Prostate gland (tissue), 2 donors: Measurements from ENCODE around the gene CENPP. TPM values are rescaled to one million over a fixed set of nuclear protein-coding genes. Genes with fewer than 3 reads are reported as not detected.

ENCODE experiments used
- DNase-seq: peaks from one replicate; pipeline ENCODE4 v3.0.0-alpha.2; 2019; ENCODE audit warnings: low spot score
- H3K27ac ChIP-seq, 2 donors: fragments of 200-600 bp; sonication (generic); 2 replicates each; pipeline ENCODE4 v1.5.1; 2017 to 2019
- H3K27me3 ChIP-seq: fragments of 200-600 bp; sonication (generic); replicated peaks from 2 replicates; pipeline ENCODE4 v1.5.1; 2019; ENCODE audit not compliant: insufficient read depth
- H3K36me3 ChIP-seq, 2 donors: fragments of 200-600 bp; sonication (generic); 1 replicate in 1 of 2; 2 replicates in 1 of 2; pipeline versions ENCODE4 v1.5.1 to v1.8.1; 2017 to 2019
- H3K4me1 ChIP-seq: fragments of 200-600 bp; sonication (generic); replicated peaks from 2 replicates; pipeline ENCODE4 v1.5.1; 2019
- H3K4me3 ChIP-seq, 2 donors: fragments of 200-600 bp; sonication (generic); 2 replicates each; pipeline ENCODE4 v1.5.1; 2017 to 2019
- H3K9me3 ChIP-seq: fragments of 200-600 bp; sonication (generic); 2 replicates; pipeline ENCODE4 v1.5.1; 2017
- CTCF ChIP-seq, 4 experiments: fragments of 200-600 bp in 2 of 4; fragments of 450-650 bp in 2 of 4; sonication (generic) in 2 of 4; IDR thresholded peaks; 1 replicate in 3 of 4; 2 replicates in 1 of 4; pipeline ENCODE4 v1.5.1; 2016 to 2019; ENCODE audit warnings: antibody characterized with exemption in 4 of 4, mild to moderate bottlenecking in 2 of 4, moderate library complexity in 2 of 4
- POLR2A ChIP-seq: fragments of 450-650 bp; IDR thresholded peaks from one replicate; pipeline ENCODE4 v1.6.1; 2016; ENCODE audit warnings: antibody characterized with exemption, mild to moderate bottlenecking
- POLR2AphosphoS5 ChIP-seq: sonication (generic); formaldehyde crosslinking; IDR thresholded peaks from one replicate; pipeline ENCODE4 v1.6.1; 2017; ENCODE audit warnings: antibody characterized with exemption
- WGBS: methylation state at CpG from one replicate; pipeline ENCODE4 v1.1.5; 2018; 5-methylcytosine and 5-hydroxymethylcytosine counted together
- intact Hi-C: fragments of 100-400 bp; cut with DNase I; formaldehyde crosslinking; loops from one replicate; pipeline ENCODE4 v1.14.2; 2022
- total RNA-seq, 2 donors: library from RNA; depleted of rRNA; stranded (reverse); fragments of >200 nt; gene quantifications; one replicate each; pipeline ENCODE4 v1.1.0, GENCODE V29; 2016

The CENPP gene
- total RNA-seq, 2 donors from 2014 or later: 1.4 to 21.5 TPM

- intact Hi-C loops: no loop called here
- Histone ChIP-seq H3K9me3 (no peaks in the 10 kb centered on the region), H3K36me3 (no peaks in the 10 kb centered on the region), H3K4me1 (no peaks in the 10 kb centered on the region), H3K4me3 (no peak overlapping the region), H3K27ac (peak overlapping the region in 1 of 2 donors; percentile 59), H3K27me3 (no peaks in the 10 kb centered on the region)
- TF ChIP-seq POLR2A (no peak), CTCF (IDR thresholded peaks at IDR 0.05) (no peak), POLR2AphosphoS5 (no peak)
- 49% methylated on average over 4 of the region's 4 CpGs for WGBS
- peak; percentile 2 for DNase-seq
These were observed 274.2 kb downstream of the CENPP start for GRCh38 chr9:92599938-92600461.

GRCh38 chr9:92600462-92601261 is 274.9 kb downstream of the CENPP start:
- H3K27ac ChIP-seq: peak overlapping the region; percentile 49 to 59
- no peaks in the 10 kb centered on the region for H3K27me3 ChIP-seq
- no peaks in the 10 kb centered on the region for H3K9me3 ChIP-seq
- no peaks in the 10 kb centered on the region for H3K4me1 ChIP-seq
- 56% methylated on average over 12 of the region's 12 CpGs for WGBS
- intact Hi-C loops: no loop called here
- H3K4me3 ChIP-seq: no peak overlapping the region
- TF ChIP-seq POLR2A (no peak), CTCF (IDR thresholded peaks at IDR 0.05) (no peak), POLR2AphosphoS5 (no peak)
- DNase-seq: peak; percentile 3
- H3K36me3 ChIP-seq: no peaks in the 10 kb centered on the region

- no peaks in the 10 kb centered on the region for H3K27me3 ChIP-seq
- no peaks in the 10 kb centered on the region for H3K36me3 ChIP-seq
- intact Hi-C loops: no loop called here
- no peaks in the 10 kb centered on the region for H3K9me3 ChIP-seq
- TF ChIP-seq CTCF (IDR thresholded peaks at IDR 0.05) (no peak), POLR2A (no peak), POLR2AphosphoS5 (no peak)
- peak; percentile 2 for DNase-seq
- peak overlapping the region; percentile 49 to 59 for H3K27ac ChIP-seq
- H3K4me3 ChIP-seq: no peak overlapping the region
- 71% methylated on average over 12 of the region's 12 CpGs for WGBS
- H3K4me1 ChIP-seq: no peaks in the 10 kb centered on the region
These were observed 275.7 kb downstream of the CENPP start for GRCh38 chr9:92601451-92601850.

- Histone ChIP-seq H3K27ac (no peak overlapping the region), H3K9me3 (no peaks in the 10 kb centered on the region), H3K4me1 (no peaks in the 10 kb centered on the region), H3K4me3 (no peak overlapping the region), H3K36me3 (no peaks in the 10 kb centered on the region), H3K27me3 (no peaks in the 10 kb centered on the region)
- no peak for TF ChIP-seq POLR2A
- peak; percentile 2 for DNase-seq
- WGBS: 94% methylated on average over 10 of the region's 10 CpGs
- intact Hi-C loops: no loop called here
These were observed 276.7 kb downstream of the CENPP start for GRCh38 chr9:92602413-92602812.

- Histone ChIP-seq H3K4me1 (no peaks in the 10 kb centered on the region), H3K4me3 (no peak overlapping the region), H3K27ac (no peak overlapping the region), H3K9me3 (no peaks in the 10 kb centered on the region), H3K27me3 (no peaks in the 10 kb centered on the region), H3K36me3 (no peaks in the 10 kb centered on the region)
- peak; percentile 0 for DNase-seq
- WGBS: 83% methylated on average over 5 of the region's 5 CpGs
- no peak for TF ChIP-seq POLR2A
- TF ChIP-seq POLR2AphosphoS5: no peak
- no peak for TF ChIP-seq CTCF (IDR thresholded peaks at IDR 0.05)
- intact Hi-C loops: no loop called here
These were observed 277.3 kb downstream of the CENPP start for GRCh38 chr9:92603100-92603499.
